M059J (cell line): ENCODE results near the gene CDKN1C. TPM values are rescaled to one million over a fixed set of nuclear protein-coding genes. Genes with fewer than 3 reads are reported as not detected.

Experiments
- DNase-seq: peaks from one replicate; pipeline ENCODE4 v3.0.0-alpha.2; 2012; ENCODE audit warnings: low read depth
- total RNA-seq: library from RNA; depleted of rRNA; stranded (reverse); fragments of >200 nt; shearing (Covaris generic); gene quantifications from 2 replicates; pipeline ENCODE4 v1.2.3, GENCODE V29; 2014

The CDKN1C gene
- total RNA-seq, 1 experiment from 2014 or later, result 4.4 TPM

GRCh38 chr11:2923446-2924375 is 38.1 kb upstream of the CDKN1C start:
- DNase-seq, result no peak

- DNase-seq, result no peak
Measured at GRCh38 chr11:2922655-2923054, 37.1 kb upstream of the CDKN1C start.

- no peak for DNase-seq
Measured at GRCh38 chr11:2921742-2922493, 36.3 kb upstream of the CDKN1C start.

- no peak for DNase-seq
Measured at GRCh38 chr11:2921261-2921660, 35.7 kb upstream of the CDKN1C start.

- no peak for DNase-seq
Measured at GRCh38 chr11:2920343-2920742, 34.8 kb upstream of the CDKN1C start.

GRCh38 chr11:2919837-2920236 is 34.3 kb upstream of the CDKN1C start:
- no peak for DNase-seq

- DNase-seq, result no peak
Measured at GRCh38 chr11:2919188-2919587, 33.6 kb upstream of the CDKN1C start.

- DNase-seq, result no peak
Measured at GRCh38 chr11:2917842-2918490, 32.4 kb upstream of the CDKN1C start.

GRCh38 chr11:2916892-2917645 is 31.5 kb upstream of the CDKN1C start:
- no peak for DNase-seq

- no peak for DNase-seq
Measured at GRCh38 chr11:2916114-2916891, 30.7 kb upstream of the CDKN1C start.

GRCh38 chr11:2915473-2915872 is 29.9 kb upstream of the CDKN1C start:
- no peak for DNase-seq

GRCh38 chr11:2914455-2915195 is 29.1 kb upstream of the CDKN1C start:
- no peak for DNase-seq

GRCh38 chr11:2913776-2914175 is 28.2 kb upstream of the CDKN1C start:
- DNase-seq, result no peak

GRCh38 chr11:2913019-2913431 is 27.4 kb upstream of the CDKN1C start:
- peak; percentile 76 for DNase-seq

- DNase-seq, result peak; percentile 95
Measured at GRCh38 chr11:2912498-2912897, 26.9 kb upstream of the CDKN1C start.

GRCh38 chr11:2911785-2912391 is 26.3 kb upstream of the CDKN1C start:
- DNase-seq, result no peak

- DNase-seq, result no peak
Measured at GRCh38 chr11:2911088-2911784, 25.7 kb upstream of the CDKN1C start.

GRCh38 chr11:2910401-2910955 is 24.9 kb upstream of the CDKN1C start:
- DNase-seq, result no peak
